ENCODE results near the gene CCDC183.
"Not testable (repeated sequence)": the region's sequence is repeated elsewhere in the genome, so short reads cannot be mapped to it uniquely, and the experiment has no call there.

The CCDC183 gene

GRCh38 chr9:136796238-136796774 lies at the start of gene CCDC183:
Gene CCDC183 (plus strand): TSS chr9:136796338. CDS start chr9:136796398, 60 bp downstream.
- no peak for DNase-seq
- peaks cover 0 to 13% of the 10 kb centered on the region in 2 donors for H3K36me3 Mint-ChIP-seq
- peaks cover 15 to 37% of the 10 kb centered on the region in 2 donors for H3K4me1 Mint-ChIP-seq
- H3K9me3 Mint-ChIP-seq: no peaks in the 10 kb centered on the region
- peaks cover 0 to 5% of the 10 kb centered on the region in 2 donors for H3K27me3 Mint-ChIP-seq
- ATAC-seq (replicated peaks): no peak
- H3K27ac Mint-ChIP-seq: peak within 1 kb of the TSS; percentile 62
- no peak within 1 kb of the TSS for H3K4me3 Mint-ChIP-seq

GRCh38 chr9:136746621-136747020 lies 49.5 kb upstream of the CCDC183 start:
- DNase-seq (no peak), ATAC-seq (replicated peaks) (no peak)
- H3K9me3 Mint-ChIP-seq: peaks cover 0 to 9% of the 10 kb centered on the region in 2 donors
- peaks cover 51 to 71% of the 10 kb centered on the region in 2 donors for H3K4me1 Mint-ChIP-seq
- peaks cover 0 to 4% of the 10 kb centered on the region in 2 donors for H3K36me3 Mint-ChIP-seq
- H3K4me3 Mint-ChIP-seq: no peak overlapping the region
- no peaks in the 10 kb centered on the region for H3K27me3 Mint-ChIP-seq
- no peak overlapping the region for H3K27ac Mint-ChIP-seq

- peaks cover 46 to 63% of the 10 kb centered on the region in 2 donors for H3K4me1 Mint-ChIP-seq
- peaks cover 1 to 17% of the 10 kb centered on the region in 2 donors for H3K9me3 Mint-ChIP-seq
- H3K36me3 Mint-ChIP-seq: peaks cover 0 to 9% of the 10 kb centered on the region in 2 donors
- peak overlapping the region; percentile 81 for H3K27ac Mint-ChIP-seq
- no peak for DNase-seq
- ATAC-seq (replicated peaks): no peak
- H3K27me3 Mint-ChIP-seq: no peaks in the 10 kb centered on the region
- H3K4me3 Mint-ChIP-seq: no peak overlapping the region
Observed at GRCh38 chr9:136747161-136748060, 48.7 kb upstream of the CCDC183 start.

GRCh38 chr9:136748201-136748600 lies 47.9 kb upstream of the CCDC183 start, which contains the start of gene LCN6:
Gene LCN6 (minus strand): TSS chr9:136748525. CDS start chr9:136748483, 42 bp downstream.
- Mint-ChIP-seq H3K27me3 (no peaks in the 10 kb centered on the region), H3K9me3 (peaks cover 4 to 21% of the 10 kb centered on the region in 2 donors), H3K27ac (peak within 1 kb of the TSS; percentile 85), H3K4me1 (peaks cover 39 to 55% of the 10 kb centered on the region in 2 donors), H3K36me3 (peaks cover 2 to 16% of the 10 kb centered on the region in 2 donors), H3K4me3 (peak within 1 kb of the TSS; percentile 22 to 31)
- no peak for DNase-seq
- peak in 1 of 2 donors; percentile 11 for ATAC-seq (replicated peaks)

- Mint-ChIP-seq H3K36me3 (peaks cover 2 to 16% of the 10 kb centered on the region in 2 donors), H3K27me3 (no peaks in the 10 kb centered on the region), H3K27ac (peak overlapping the region; percentile 85), H3K4me1 (peaks cover 34 to 48% of the 10 kb centered on the region in 2 donors), H3K9me3 (peaks cover 4 to 21% of the 10 kb centered on the region in 2 donors), H3K4me3 (peak overlapping the region; percentile 22 to 31)
- DNase-seq (no peak), ATAC-seq (replicated peaks) (peak; percentile 34 to 58)
Observed at GRCh38 chr9:136748666-136749611, 47.2 kb upstream of the CCDC183 start.

- H3K27ac Mint-ChIP-seq: peak overlapping the region; percentile 37
- DNase-seq: no peak
- peaks cover 6 to 24% of the 10 kb centered on the region in 2 donors for H3K9me3 Mint-ChIP-seq
- peaks cover 5 to 19% of the 10 kb centered on the region in 2 donors for H3K36me3 Mint-ChIP-seq
- no peaks in the 10 kb centered on the region for H3K27me3 Mint-ChIP-seq
- H3K4me1 Mint-ChIP-seq: peaks cover 34 to 56% of the 10 kb centered on the region in 2 donors
- peak; percentile 51 to 70 for ATAC-seq (replicated peaks)
- H3K4me3 Mint-ChIP-seq: no peak overlapping the region
Observed at GRCh38 chr9:136750526-136750925, 45.6 kb upstream of the CCDC183 start.

- no peak overlapping the region for H3K27ac Mint-ChIP-seq
- peaks cover 9 to 26% of the 10 kb centered on the region in 2 donors for H3K36me3 Mint-ChIP-seq
- ATAC-seq (replicated peaks): no peak
- H3K9me3 Mint-ChIP-seq: peaks cover 12 to 26% of the 10 kb centered on the region in 2 donors
- no peak for DNase-seq
- H3K4me1 Mint-ChIP-seq: peaks cover 35 to 58% of the 10 kb centered on the region in 2 donors
- H3K27me3 Mint-ChIP-seq: no peaks in the 10 kb centered on the region
- H3K4me3 Mint-ChIP-seq: no peak overlapping the region
Observed at GRCh38 chr9:136751244-136751643, 44.9 kb upstream of the CCDC183 start.

GRCh38 chr9:136751814-136752213 lies 44.3 kb upstream of the CCDC183 start:
- H3K4me1 Mint-ChIP-seq: peaks cover 37 to 56% of the 10 kb centered on the region in 2 donors

GRCh38 chr9:136753371-136754058 lies 42.6 kb upstream of the CCDC183 start:
- Mint-ChIP-seq H3K4me3 (no peak overlapping the region), H3K4me1 (peaks cover 31 to 47% of the 10 kb centered on the region in 2 donors), H3K9me3 (peaks cover 12 to 26% of the 10 kb centered on the region in 2 donors), H3K36me3 (peaks cover 9 to 27% of the 10 kb centered on the region in 2 donors), H3K27ac (no peak overlapping the region), H3K27me3 (no peaks in the 10 kb centered on the region)
- DNase-seq (no peak), ATAC-seq (replicated peaks) (no peak)

More at GRCh38 chr9:136751814-136752213, 44.3 kb upstream of the CCDC183 start:
- Mint-ChIP-seq H3K36me3 (peaks cover 9 to 27% of the 10 kb centered on the region in 2 donors), H3K9me3 (peaks cover 12 to 26% of the 10 kb centered on the region in 2 donors), H3K27me3 (no peaks in the 10 kb centered on the region), H3K4me3 (no peak overlapping the region), H3K27ac (no peak overlapping the region)
- DNase-seq: no peak
- no peak for ATAC-seq (replicated peaks)

- DNase-seq: no peak
- Mint-ChIP-seq H3K4me3 (no peak overlapping the region), H3K36me3 (peaks cover 9 to 27% of the 10 kb centered on the region in 2 donors), H3K27ac (no peak overlapping the region), H3K9me3 (peaks cover 12 to 26% of the 10 kb centered on the region in 2 donors), H3K27me3 (no peaks in the 10 kb centered on the region), H3K4me1 (peaks cover 26 to 47% of the 10 kb centered on the region in 2 donors)
- ATAC-seq (replicated peaks): no peak
Observed at GRCh38 chr9:136754059-136754572, 42.0 kb upstream of the CCDC183 start.

GRCh38 chr9:136754626-136755301 lies 41.4 kb upstream of the CCDC183 start:
- Mint-ChIP-seq H3K27ac (no peak overlapping the region), H3K4me1 (peaks cover 24 to 47% of the 10 kb centered on the region in 2 donors), H3K4me3 (no peak overlapping the region), H3K27me3 (no peaks in the 10 kb centered on the region), H3K36me3 (peaks cover 9 to 27% of the 10 kb centered on the region in 2 donors), H3K9me3 (peaks cover 12 to 26% of the 10 kb centered on the region in 2 donors)
- ATAC-seq (replicated peaks): no peak
- no peak for DNase-seq

GRCh38 chr9:136755302-136756133 lies 40.6 kb upstream of the CCDC183 start:
- H3K27me3 Mint-ChIP-seq; ATAC-seq (replicated peaks); H3K27ac Mint-ChIP-seq; DNase-seq: not testable (repeated sequence)
- H3K9me3 Mint-ChIP-seq: peaks cover 12 to 25% of the 10 kb centered on the region in 2 donors
- H3K4me3 Mint-ChIP-seq: peak overlapping the region in 1 of 2 donors; percentile 6
- H3K4me1 Mint-ChIP-seq: peaks cover 25 to 46% of the 10 kb centered on the region in 2 donors
- peaks cover 9 to 26% of the 10 kb centered on the region in 2 donors for H3K36me3 Mint-ChIP-seq
